ENCODE measurements around the gene NOL4L. TPM values are rescaled to one million over a fixed set of nuclear protein-coding genes. Genes with fewer than 3 reads are reported as not detected.

Gene NOL4L
- total RNA-seq, 1 experiment from 2014 or later: 40.9 TPM

GRCh38 chr20:32625996-32626395 lies 40.9 kb upstream of the NOL4L start:
- CTCF ChIA-PET: no interaction called here
- H3K9me2 ChIP-seq (ENCODE audit: insufficient read depth): no peaks in the 10 kb centered on the region
- DNase-seq: no peak
- BruUV-seq (replicated peaks): no TSS peak
- H3K4me3 ChIP-seq: no peak overlapping the region
- no peak overlapping the region for H3K4me2 ChIP-seq
- peaks cover 8% of the 10 kb centered on the region; the same call in 1 of the 2 replicates for H3K4me1 ChIP-seq (replicated peaks; ENCODE audit: insufficient read depth)
- H2AFZ ChIP-seq: no peak overlapping the region
- no peak for TF ChIP-seq EZH2 (IDR thresholded peaks at IDR 0.05; ENCODE audit: low read depth)
- TF ChIP-seq CTCF (conservative IDR thresholded peaks at IDR 0.05): no peak
- no peaks in the 10 kb centered on the region for H3K36me3 ChIP-seq (ENCODE audit: low read depth)
- intact Hi-C loops (cut with micrococcal nuclease; ENCODE audit: unreplicated experiment): loop anchor here (5.0 kb wide), 1 partner anchor 89 kb away; no protein-coding TSS in a partner anchor
- H3F3A ChIP-seq (ENCODE audit: insufficient read depth, low read depth): no peaks in the 10 kb centered on the region; the same call in 1 of the 2 replicates
- no peaks in the 10 kb centered on the region for H3K9me3 ChIP-seq (ENCODE audit: insufficient read depth, low read depth)
- no peak overlapping the region for H3K27ac ChIP-seq
- no peaks in the 10 kb centered on the region for H3K79me2 ChIP-seq (ENCODE audit: low read depth)
- H4K20me1 ChIP-seq (ENCODE audit: insufficient read depth): no peaks in the 10 kb centered on the region
- POLR2A ChIA-PET (ENCODE audit: unreplicated experiment): no interaction called here
- no peaks in the 10 kb centered on the region; the same call in 1 of the 2 replicates for H3K27me3 ChIP-seq (ENCODE audit: insufficient read depth, low read depth)

- Histone ChIP-seq H3K79me2 (ENCODE audit: low read depth) (no peaks in the 10 kb centered on the region), H3K27me3 (ENCODE audit: insufficient read depth, low read depth) (no peaks in the 10 kb centered on the region; the same call in 1 of the 2 replicates), H2AFZ (no peak overlapping the region), H3F3A (ENCODE audit: insufficient read depth, low read depth) (no peaks in the 10 kb centered on the region; the same call in 1 of the 2 replicates), H3K36me3 (ENCODE audit: low read depth) (no peaks in the 10 kb centered on the region), H3K4me1 (replicated peaks; ENCODE audit: insufficient read depth) (peaks cover 8% of the 10 kb centered on the region; the same call in 1 of the 2 replicates), H3K27ac (no peak overlapping the region), H4K20me1 (ENCODE audit: insufficient read depth) (no peaks in the 10 kb centered on the region), H3K9me3 (ENCODE audit: insufficient read depth, low read depth) (no peaks in the 10 kb centered on the region), H3K4me3 (no peak overlapping the region), H3K4me2 (no peak overlapping the region), H3K9me2 (ENCODE audit: insufficient read depth) (no peaks in the 10 kb centered on the region)
- TF ChIP-seq CTCF (conservative IDR thresholded peaks at IDR 0.05) (no peak), EZH2 (IDR thresholded peaks at IDR 0.05; ENCODE audit: low read depth) (no peak)
- DNase-seq: no peak
- POLR2A ChIA-PET (ENCODE audit: unreplicated experiment): no interaction called here
- CTCF ChIA-PET: no interaction called here
- no TSS peak for BruUV-seq (replicated peaks)
- intact Hi-C loops (cut with micrococcal nuclease; ENCODE audit: unreplicated experiment): loop anchor here (5.0 kb wide), 1 partner anchor 88 kb away; no protein-coding TSS in a partner anchor
Observed at GRCh38 chr20:32624687-32625345, 39.7 kb upstream of the NOL4L start.

- POLR2A ChIA-PET (ENCODE audit: unreplicated experiment): no interaction called here
Observed at GRCh38 chr20:32623667-32624157, 38.6 kb upstream of the NOL4L start.

More at GRCh38 chr20:32623667-32624157, 38.6 kb upstream of the NOL4L start:
- CTCF ChIA-PET: no interaction called here
- no peak overlapping the region for H3K4me2 ChIP-seq
- no peak overlapping the region for H3K27ac ChIP-seq
- no peak for DNase-seq
- no TSS peak for BruUV-seq (replicated peaks)
- H3K79me2 ChIP-seq (ENCODE audit: low read depth): no peaks in the 10 kb centered on the region
- no peaks in the 10 kb centered on the region for H3K36me3 ChIP-seq (ENCODE audit: low read depth)
- no peaks in the 10 kb centered on the region; the same call in 1 of the 2 replicates for H3F3A ChIP-seq (ENCODE audit: insufficient read depth, low read depth)
- H3K9me3 ChIP-seq (ENCODE audit: insufficient read depth, low read depth): no peaks in the 10 kb centered on the region
- intact Hi-C loops (cut with micrococcal nuclease; ENCODE audit: unreplicated experiment): no loop called here
- no peaks in the 10 kb centered on the region; the same call in 1 of the 2 replicates for H3K27me3 ChIP-seq (ENCODE audit: insufficient read depth, low read depth)
- no peaks in the 10 kb centered on the region for H4K20me1 ChIP-seq (ENCODE audit: insufficient read depth)
- no peak overlapping the region for H2AFZ ChIP-seq
- TF ChIP-seq CTCF (conservative IDR thresholded peaks at IDR 0.05): no peak
- no peak for TF ChIP-seq EZH2 (IDR thresholded peaks at IDR 0.05; ENCODE audit: low read depth)
- no peak overlapping the region for H3K4me3 ChIP-seq
- no peaks in the 10 kb centered on the region for H3K9me2 ChIP-seq (ENCODE audit: insufficient read depth)
- peaks cover 5% of the 10 kb centered on the region; the same call in 1 of the 2 replicates for H3K4me1 ChIP-seq (replicated peaks; ENCODE audit: insufficient read depth)
